Activated T-cell treated with anti-CD3 and anti-CD28 coated beads for 24 hours (primary cell): ENCODE data around the gene GRIA4.
"Not testable (repeated sequence)": the region's sequence is repeated elsewhere in the genome, so short reads cannot be mapped to it uniquely, and the experiment has no call there.

ENCODE experiments used
- DNase-seq: peaks from one replicate; pipeline ENCODE4 v3.0.0-alpha.2; 2020; ENCODE audit warnings: low read depth

Gene GRIA4

DNA sequence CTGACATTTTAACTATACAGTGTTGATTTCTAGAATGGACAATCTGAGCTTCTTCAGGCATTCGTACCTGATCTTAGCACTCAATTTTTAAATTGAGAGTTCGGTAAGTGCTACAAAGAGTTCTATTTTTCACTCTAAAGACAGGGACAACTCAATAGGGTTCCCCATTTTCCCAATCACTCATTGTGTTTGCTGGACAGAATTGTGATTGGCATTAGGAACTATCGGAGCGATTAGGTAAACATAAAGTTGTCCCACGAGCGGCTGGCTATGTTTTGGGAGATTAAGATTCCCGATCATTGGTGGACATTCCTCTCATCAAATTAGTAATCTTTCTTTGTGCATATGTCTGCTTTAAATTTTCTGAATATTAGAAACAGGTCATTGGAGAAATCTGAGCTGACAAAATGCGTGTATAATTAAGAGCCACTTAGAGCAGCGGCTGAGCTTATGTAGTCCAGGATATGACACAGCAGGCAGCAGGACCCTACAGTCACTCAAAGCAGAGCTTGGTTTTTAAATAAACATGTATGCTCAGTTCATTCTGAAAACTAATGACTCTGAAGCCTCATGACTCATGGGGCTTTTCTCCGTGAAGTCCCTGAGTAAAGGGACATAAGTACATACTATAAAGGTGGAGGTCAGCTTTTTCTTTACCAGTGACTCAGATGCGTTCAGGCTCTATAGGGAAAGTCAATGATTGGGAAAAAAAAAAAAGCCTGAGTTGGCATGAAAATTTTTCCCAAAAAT lies 109.4 kb downstream of the GRIA4 start:
- no peak for DNase-seq

DNA sequence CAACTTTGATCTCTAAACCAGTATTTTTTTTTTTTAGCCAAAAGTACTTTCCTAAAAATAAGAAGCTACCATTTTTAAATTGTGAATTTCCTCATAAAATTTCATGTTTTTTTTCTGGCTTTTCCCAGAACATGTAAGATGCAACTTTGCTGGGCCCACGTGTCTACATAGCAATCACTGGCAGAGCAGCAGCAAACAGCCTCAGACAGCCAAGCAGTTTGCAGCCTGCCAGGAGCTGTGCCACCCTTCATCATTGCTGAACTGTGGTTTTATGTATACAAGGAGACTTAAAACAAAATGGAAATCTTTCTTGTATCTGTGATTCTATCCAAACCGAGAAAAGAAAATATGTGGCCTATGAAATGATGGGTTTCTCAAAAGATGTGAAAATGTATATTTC lies 110.2 kb downstream of the GRIA4 start:
- DNase-seq: no peak

DNA sequence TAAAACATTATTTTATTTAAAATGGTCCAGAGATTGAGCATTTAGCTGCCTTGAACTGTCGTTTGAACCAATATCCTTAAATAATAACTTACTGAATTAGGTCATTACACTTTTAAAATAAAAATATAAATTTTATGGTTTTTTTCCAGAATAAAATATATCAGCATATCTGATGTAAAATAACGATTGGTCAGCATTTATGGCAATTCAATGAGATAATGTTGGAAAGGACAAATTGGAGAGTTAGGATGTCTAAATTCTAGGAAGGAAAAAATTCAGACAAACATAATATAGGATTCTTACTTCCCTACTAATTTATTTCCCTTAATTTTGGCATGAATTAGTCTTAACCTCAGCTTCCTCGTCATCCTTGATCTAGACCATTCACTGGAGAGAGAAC lies 113.4 kb downstream of the GRIA4 start:
- DNase-seq: no peak

DNA sequence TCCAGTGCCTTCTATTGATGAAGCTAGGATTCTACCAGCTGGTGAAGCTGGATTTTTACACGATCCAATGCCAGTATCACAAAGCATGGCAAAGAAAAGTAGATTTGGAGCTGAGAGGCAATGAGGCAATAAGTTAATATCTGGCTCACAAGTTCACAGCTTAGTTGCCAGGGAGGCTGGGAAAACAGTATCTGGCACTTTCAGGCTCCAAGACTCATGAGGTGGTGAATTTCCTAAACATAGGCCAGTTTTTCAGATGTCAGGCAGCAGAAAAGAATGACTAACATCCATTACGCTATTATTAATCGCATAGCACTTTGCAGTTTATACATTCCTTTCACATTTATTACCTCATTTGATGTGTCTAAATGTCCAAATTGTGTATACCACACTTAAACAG lies 122.7 kb downstream of the GRIA4 start:
- no peak for DNase-seq

DNA sequence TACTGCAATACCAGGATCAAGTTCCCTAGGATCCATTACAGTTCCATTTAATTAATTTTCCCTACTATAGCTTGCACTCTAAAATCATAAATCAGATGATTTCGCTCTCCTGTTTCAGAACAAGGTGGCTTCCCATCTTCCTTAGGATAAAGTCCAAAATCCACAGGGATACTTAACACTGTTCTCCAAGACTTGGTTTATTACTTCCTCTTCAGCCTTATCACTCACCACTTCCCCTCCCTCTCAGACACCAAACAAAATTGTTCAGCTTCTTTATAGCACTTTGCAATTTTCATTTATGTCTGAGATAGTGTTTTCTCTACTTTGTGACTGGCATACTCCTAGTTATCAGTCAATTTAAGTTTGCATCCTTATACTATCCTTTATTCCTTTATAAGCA lies 124.6 kb downstream of the GRIA4 start:
- DNase-seq: no peak

DNA sequence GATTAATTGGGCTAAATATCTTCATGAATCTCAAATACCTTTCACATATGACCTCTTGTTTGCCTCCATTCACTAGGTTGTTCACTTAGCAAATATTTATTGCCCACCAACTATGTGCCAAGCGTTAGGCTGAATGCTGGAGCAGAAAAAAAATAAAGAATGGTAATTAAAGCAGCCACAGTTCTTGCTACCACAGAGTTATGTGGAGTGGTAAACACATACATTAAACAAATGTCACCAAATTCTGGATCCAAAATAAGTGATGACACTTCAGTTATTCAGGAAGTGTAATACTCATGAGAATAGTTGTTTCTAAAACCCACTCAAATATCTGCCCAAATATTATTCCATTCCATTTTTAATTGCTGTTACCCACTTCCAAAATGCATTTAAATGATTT lies 128.4 kb downstream of the GRIA4 start:
- DNase-seq: no peak

DNA sequence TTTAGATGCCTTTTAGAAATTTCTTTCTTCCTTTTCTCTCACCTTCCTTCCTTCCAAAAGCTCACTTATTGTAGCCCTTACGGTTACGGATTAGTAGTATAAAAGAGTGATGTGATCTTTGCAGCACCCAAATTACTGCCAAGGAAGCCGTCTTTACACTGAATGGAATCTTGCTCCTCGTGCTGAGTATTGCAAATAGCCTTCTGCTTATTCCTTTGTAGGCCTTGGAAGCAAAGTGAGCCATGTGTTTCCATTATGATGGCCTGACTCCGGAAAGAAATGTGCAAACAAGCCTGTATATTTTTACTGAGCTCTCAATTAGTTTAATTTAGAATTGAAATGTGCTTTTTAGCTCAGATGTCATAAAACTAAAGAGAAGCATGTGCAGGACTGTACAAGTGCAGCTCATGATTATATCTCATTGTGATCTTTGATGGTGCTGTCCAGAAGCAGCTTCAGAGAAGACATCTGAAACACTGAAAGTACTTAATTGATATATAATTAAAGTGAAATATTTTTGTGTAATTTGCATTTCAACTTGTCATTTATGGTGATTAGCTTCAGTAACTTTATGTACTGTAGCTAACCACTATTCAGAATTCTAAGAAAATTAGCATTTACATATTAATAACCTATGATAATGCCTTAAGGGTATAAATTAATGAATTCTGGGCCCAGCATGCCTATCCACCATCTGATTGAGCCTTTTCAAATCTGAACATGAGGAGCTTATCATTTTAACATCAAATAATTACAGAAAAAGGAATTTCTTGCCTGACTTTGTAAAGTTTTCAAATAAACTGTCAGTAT lies 129.3 kb downstream of the GRIA4 start:
- DNase-seq: no peak

DNA sequence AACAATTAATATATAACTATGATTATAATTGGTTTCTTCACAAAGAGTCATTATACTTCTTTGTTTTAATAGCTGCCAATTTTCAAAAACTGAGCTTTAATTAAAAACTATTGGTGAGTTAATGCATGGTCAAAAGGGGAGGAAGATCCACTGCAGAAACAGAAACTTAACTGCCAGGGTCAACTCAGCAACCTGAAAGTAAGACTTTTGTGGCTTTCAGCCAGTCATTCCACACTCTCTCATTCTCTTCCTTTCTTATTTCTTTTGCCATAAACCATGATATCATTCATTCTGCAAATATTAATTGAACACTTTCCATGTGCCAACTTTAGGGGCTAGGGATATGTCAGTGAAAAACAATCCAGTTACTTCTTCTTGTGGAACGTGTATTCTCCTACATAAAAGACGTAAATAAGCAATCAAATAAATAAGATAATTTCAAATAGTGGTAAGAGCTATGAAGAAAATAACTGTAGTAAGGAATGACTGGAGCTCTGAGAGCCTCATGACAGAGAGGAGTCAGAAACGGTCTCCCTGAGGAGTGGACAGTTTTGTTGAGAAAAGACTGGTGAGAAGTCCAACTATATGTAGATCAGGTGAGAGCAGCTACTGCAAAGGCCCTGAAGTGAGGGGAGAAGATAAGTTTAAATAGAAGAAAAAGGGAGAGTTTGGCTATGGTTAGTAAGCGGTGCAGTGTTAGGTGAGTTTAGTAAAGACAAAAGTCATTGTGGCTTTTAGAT lies 130.5 kb downstream of the GRIA4 start:
- no peak for DNase-seq

DNA sequence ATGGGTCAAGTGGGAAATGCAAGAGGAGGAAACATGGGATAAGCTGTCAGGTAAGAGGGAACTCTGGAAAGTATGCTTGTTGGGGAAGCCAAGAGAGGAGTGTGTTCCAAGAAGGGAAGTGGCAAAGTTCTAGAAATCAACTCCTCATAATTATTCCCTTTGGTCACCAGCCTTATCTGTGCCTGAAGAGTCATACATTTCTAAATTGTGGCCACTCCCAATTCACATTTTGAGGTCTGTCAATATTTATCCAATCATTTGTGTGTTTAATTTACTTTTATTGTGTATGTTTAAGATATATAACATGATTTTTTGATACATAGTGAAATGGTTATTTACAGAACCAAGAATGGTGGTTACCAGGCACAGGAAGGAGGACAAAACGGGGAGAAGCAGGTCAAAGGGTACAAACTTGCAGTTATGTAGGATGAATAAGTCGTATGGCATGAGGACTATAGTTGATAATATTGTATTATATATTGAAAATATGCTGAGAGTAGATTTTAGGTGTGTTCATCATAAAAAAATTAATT lies 131.7 kb downstream of the GRIA4 start:
- DNase-seq: no peak

DNA sequence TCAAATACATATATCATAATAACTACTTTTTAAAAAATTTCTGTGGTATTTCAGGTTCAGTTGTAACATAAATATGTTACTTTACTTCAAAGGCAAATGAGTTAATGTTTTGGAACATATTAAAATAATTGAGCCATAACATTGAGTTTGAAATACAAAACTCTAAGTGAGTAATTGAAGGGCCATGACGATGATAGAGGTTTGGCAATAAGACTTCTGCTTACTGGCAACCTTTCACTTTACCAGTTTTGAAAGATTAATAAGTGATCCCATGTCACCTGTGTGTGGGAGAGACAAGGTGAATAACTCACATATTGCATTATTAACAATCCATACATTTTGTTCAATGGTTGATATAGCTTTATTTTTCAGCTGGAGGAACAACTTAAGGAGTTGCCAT lies 144.4 kb downstream of the GRIA4 start:
- no peak for DNase-seq

DNA sequence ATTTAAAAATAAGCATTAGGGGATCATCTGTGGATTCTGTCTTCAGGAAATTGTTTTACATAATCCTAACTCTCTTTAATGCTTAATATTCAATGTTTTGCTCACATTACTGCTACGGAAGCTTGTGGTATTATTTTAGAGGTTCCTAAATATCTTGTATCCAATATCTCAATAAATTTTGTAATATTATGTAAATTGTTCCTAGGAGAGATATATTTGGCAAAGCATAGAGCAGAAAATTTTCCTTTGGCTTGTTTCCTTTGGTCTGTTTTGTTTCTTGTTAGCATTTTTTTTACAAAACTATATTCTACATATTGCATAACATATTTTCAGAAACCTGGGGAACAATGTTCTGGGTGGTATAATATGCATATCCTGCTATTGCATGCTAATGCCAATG lies 144.8 kb downstream of the GRIA4 start:
- DNase-seq: no peak

DNA sequence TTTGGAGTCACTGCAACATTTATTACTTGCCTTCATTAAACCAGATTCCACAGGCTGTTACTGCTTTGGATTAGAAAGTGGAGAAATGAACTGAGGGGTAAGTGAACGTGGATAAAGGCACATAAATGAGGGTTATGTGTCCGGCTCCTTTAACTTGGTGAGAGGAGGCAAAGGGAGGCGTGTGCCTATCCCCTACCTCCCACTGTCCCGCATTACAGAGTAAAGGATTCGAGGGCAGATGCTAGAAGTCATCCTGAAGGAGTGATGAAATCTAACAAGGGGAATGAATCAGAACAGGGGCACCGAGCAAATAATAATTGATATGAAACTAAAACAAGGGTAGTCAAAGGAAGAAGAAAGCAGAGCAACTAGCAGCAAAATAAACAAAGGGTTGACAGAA lies 147.2 kb downstream of the GRIA4 start:
- no peak for DNase-seq

DNA sequence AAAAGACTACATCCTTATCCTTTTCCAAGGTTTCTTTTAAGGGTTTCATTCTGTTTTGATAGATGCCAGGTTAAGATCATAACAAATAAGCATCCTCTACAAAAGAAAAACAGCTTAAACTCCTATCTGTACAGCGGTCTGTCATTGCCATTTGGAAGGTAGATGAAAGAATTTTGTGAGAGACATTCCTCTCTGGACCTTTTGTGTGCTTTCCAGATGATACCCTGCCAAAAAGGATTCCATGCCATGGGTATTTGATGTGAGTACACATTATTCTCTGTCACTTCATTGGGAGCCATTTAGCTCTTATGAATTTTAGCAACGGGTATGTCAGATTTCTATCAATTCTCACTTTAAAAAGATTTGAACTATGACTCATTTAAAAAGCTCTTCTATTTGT lies 153.7 kb downstream of the GRIA4 start:
- no peak for DNase-seq

DNA sequence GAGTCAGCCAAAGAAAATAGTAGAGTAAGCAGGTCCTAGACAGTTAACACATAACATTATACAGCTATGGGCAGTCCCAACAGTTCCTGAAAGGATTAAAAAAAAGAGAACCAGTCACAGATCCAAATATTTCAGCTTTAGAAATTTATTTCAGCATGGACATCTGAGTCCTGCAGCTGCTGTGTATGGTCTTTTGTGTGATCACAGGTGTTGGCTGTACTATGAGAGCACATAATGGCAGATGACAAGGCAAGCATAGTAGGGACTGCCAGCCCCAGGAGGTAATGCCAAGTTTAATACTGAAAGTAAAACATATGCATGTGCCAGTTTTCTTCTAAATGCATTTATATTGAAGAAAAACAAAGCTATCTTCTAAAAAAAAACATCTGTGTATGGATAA lies 158.1 kb downstream of the GRIA4 start:
- no peak for DNase-seq

DNA sequence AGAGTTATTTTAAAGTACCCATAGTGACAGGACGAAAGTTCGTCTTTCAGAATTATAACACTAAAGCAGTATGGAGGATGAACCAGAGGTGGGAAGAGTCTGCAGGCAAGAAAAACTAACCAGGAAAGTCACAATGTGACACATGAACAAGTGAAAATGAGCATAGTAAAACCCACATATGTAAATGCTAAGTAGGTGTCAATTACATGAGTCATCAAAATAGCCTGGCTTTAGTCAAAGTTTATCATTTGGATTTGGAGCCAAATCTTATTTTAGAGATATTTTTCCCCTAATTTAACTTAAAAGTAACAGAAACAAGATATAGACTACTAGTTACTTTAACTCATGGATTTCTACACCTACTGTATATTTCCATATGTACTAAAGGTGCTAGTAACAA lies 159.8 kb downstream of the GRIA4 start:
- DNase-seq: no peak

DNA sequence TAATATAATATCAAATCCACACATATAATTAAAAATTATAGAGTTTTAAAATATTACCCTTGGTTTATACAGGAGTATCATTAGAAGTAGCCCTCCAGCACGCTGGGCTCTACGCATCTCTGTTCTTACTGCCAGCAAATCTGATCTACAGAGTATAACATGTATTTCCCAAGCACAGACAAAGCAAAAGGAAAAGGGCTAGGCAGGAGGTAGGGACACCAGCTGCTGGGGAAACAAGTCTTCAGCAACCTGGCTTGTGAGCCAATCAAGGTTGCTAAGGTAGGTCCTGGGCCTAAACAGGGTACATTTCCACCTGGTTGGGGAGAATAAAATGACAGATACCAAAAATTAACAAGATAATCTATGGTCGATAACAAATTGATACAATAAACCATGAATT lies 163.6 kb downstream of the GRIA4 start:
- DNase-seq: not testable (repeated sequence)

DNA sequence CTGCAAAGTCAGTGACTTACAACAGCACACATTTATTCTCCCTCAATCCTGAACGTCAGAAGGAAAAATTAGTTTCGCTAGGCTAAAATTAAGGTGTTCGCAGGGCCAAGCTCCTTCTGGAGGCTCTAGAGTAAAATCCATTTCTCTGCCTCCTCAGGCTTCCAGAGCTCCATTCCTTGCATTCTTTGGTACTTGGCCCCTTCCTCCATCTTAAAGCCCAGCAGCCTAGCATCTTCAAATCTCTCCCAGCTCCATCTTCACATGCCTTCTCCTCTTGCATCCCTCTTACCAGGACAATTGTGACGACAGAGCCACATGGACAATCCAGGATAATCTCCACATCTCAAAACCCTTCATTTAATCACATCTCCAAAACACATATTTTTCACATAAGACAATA lies 165.0 kb downstream of the GRIA4 start:
- DNase-seq: no peak

DNA sequence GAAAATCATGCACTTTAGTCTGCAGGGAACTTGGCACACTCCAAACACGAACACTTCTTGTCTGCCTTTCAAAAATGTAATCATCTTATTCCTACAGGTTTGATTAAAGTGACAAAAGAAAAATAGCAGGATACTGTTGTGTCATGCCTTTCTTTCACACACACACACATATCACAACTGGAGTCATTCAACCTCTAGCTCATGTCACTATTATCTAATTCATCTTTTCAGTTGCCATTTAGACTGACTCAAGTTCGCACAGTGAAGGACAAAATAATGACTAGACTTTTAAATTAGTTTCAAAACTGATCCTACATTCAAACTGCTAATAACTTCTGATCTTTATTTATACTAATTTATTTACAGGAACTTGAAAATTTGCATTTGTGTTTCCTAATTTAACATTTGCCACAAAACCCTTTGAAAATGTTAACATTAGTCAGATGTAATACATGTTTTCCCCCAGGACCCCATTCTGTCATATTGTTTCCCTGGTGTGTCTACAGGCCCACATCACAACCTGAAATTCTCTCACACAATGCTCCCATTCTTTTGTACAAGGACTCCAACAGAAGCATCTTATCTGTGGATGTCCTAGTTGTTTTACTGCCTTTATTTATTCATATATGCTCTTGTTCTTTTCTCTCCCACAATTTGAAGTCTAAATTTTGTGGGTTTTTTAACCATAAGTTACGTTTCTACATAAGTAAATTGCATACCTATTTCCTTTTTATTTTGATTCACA lies 171.1 kb downstream of the GRIA4 start:
- DNase-seq: no peak

DNA sequence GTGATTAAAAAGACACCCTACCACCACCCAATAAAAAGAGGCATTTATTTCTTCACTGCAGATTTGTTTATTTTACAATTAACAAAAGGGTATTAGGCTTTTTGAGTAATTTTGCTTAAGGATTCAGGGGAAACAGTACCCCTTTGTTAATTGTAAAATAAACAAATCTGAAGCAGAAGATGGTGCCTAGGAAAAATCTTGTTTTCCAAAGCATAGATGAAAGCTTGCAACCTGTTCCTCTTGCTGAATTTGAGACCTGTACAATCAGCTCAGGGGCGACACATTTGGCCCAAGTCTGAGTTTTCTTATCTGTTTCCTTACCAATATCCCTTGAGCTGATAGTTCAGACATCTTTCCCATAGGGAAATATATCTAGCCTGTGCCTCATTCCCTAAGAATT lies 171.9 kb downstream of the GRIA4 start:
- DNase-seq: no peak

DNA sequence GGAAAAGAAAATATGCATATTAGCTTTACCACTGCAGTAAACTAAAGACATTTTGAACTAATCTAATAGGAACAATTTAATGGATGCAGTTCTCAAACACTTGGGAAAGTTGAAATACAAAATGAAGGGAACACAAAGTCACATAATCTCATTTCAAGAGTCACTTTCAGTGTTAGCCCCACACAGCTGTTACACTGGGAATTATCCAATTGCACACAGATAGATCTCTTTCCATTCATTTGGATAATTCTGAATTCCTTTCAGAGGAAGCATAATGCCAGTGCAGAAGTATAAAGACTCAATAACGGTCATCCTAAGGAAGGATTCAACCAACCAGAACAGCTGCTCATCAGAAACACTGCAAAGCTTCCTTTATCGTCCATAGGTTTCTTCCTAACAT lies 173.3 kb downstream of the GRIA4 start:
- no peak for DNase-seq

DNA sequence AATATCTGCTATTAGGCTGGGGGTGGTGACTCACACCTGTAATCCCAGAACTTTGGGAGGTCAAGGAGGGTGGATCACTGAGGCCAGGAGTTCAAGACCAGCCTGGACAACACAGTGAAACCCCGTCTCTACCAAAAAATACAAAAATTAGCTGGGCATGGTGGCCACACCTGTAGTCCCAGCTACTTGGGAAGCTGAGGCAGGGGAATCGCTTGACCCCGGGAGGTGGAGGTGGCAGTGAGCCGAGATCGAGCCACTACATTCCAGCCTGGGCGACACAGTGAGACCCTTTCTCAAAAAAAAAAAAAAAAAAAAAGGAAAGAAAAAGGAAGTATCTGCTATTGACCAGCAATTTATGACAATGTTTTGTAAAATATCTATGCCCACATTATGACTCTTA lies 176.0 kb downstream of the GRIA4 start:
- not testable (repeated sequence) for DNase-seq

DNA sequence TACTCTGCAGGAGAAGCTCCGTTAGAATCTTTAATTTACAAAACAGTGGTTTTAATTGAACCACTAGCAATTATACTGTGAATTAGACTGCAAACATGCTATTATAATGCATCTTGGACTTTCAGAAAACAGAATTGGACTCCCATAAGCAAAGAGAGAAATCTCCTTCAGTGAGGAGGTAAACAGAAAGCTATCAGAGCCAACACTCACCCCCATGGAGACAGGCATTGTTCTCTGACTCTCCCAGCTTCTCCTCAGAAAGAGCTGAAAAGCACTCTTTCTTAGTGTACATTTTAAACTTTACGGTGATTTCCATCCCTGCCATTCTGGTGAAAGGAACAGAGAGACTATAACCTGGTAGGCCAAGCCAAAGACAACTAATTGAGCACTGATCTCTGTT lies 176.9 kb downstream of the GRIA4 start:
- no peak for DNase-seq
